GM23338 (cell line): ENCODE results near the gene NAA20. TPM values are rescaled to one million over a fixed set of nuclear protein-coding genes. Genes with fewer than 3 reads are reported as not detected.

Experiments
- ATAC-seq: fragments of 200-7000 bp; cut with Tn5 transposase; 3 replicates; pipeline ENCODE4 v1.9.1; 2020
- DNase-seq: peaks from one replicate; pipeline ENCODE4 v3.0.0-alpha.2; 2015; ENCODE audit warnings: low spot score
- H2AFZ ChIP-seq: fragments of 200-600 bp; sonication (generic); 2 replicates; pipeline ENCODE4 v1.8.0; 2016; ENCODE audit warnings: antibody characterized with exemption, mild to moderate bottlenecking, moderate library complexity
- H3F3A ChIP-seq: fragments of 200-600 bp; sonication (generic); replicated peaks from 2 replicates; pipeline ENCODE4 v1.8.0; 2017; ENCODE audit warnings: antibody characterized with exemption, mixed run types, low read depth
- H3K27ac ChIP-seq: fragments of 200-600 bp; sonication (generic); 2 replicates; pipeline ENCODE4 v1.6.1; 2016; ENCODE audit warnings: low read depth
- H3K27me3 ChIP-seq: fragments of 200-600 bp; sonication (generic); 2 replicates; pipeline ENCODE4 v1.8.0; 2016; ENCODE audit warnings: mild to moderate bottlenecking, mixed run types, moderate library complexity; ENCODE audit not compliant: insufficient read depth
- H3K36me3 ChIP-seq: fragments of 200-600 bp; sonication (generic); 2 replicates; pipeline ENCODE4 v1.8.0; 2016; ENCODE audit warnings: mild to moderate bottlenecking; ENCODE audit not compliant: insufficient read depth
- H3K4me1 ChIP-seq: fragments of 200-600 bp; sonication (generic); 2 replicates; pipeline ENCODE4 v1.8.0; 2016; ENCODE audit warnings: mild to moderate bottlenecking, moderate library complexity; ENCODE audit not compliant: insufficient read depth
- H3K4me2 ChIP-seq: fragments of 200-600 bp; sonication (generic); 2 replicates; pipeline ENCODE4 v1.7.1; 2017; ENCODE audit warnings: mixed run types
- H3K4me3 ChIP-seq: fragments of 200-600 bp; sonication (generic); 2 replicates; pipeline ENCODE4 v1.6.1; 2016; ENCODE audit warnings: mixed run types
- H3K79me2 ChIP-seq: fragments of 200-600 bp; sonication (generic); replicated peaks from 2 replicates; pipeline ENCODE4 v1.8.0; 2017; ENCODE audit warnings: mild to moderate bottlenecking; ENCODE audit not compliant: insufficient read depth
- H3K9me2 ChIP-seq: fragments of 200-600 bp; sonication (generic); 2 replicates; pipeline ENCODE4 v1.8.0; 2017; ENCODE audit not compliant: insufficient read depth
- H4K20me1 ChIP-seq: fragments of 200-600 bp; sonication (generic); replicated peaks from 2 replicates; pipeline ENCODE4 v1.8.0; 2017; ENCODE audit warnings: mild to moderate bottlenecking; ENCODE audit not compliant: insufficient read depth
- H3K27ac Mint-ChIP-seq: 2 replicates; pipeline ENCODE4 v1.8.0; 2020; ENCODE audit warnings: inconsistent platforms, mild to moderate bottlenecking, moderate library complexity, mixed read lengths
- H3K27me3 Mint-ChIP-seq: 3 replicates; pipeline ENCODE4 v1.8.0; 2022; ENCODE audit warnings: low read depth, mild to moderate bottlenecking, moderate library complexity, mixed read lengths, inconsistent platforms; ENCODE audit not compliant: insufficient read depth, poor library complexity
- H3K36me3 Mint-ChIP-seq: 3 replicates; pipeline ENCODE4 v1.8.0; 2021; ENCODE audit warnings: low read depth, mild to moderate bottlenecking, inconsistent platforms, moderate library complexity, mixed read lengths
- H3K4me1 Mint-ChIP-seq: 3 replicates; pipeline ENCODE4 v1.8.0; 2020; ENCODE audit warnings: mild to moderate bottlenecking, inconsistent platforms, mixed read lengths
- H3K4me3 Mint-ChIP-seq: 3 replicates; pipeline ENCODE4 v1.8.0; 2021; ENCODE audit warnings: moderate library complexity, mild to moderate bottlenecking, inconsistent platforms, mixed read lengths
- H3K9me3 Mint-ChIP-seq: 3 replicates; pipeline ENCODE4 v1.8.0; 2020; ENCODE audit warnings: moderate library complexity, mild to moderate bottlenecking, inconsistent platforms, mixed read lengths
- CREB1 ChIP-seq: fragments of 250-450 bp; sonication (Bioruptor Pico); IDR thresholded peaks from 2 replicates; pipeline ENCODE4 v1.5.0; 2020; ENCODE audit warnings: low read depth, mild to moderate bottlenecking, moderate library complexity
- EZH2 ChIP-seq: fragments of 200-600 bp; sonication (generic); IDR thresholded peaks from one replicate; pipeline ENCODE4 v1.8.0; 2017; ENCODE audit warnings: antibody characterized with exemption, mild to moderate bottlenecking, low read depth; ENCODE audit not compliant: unreplicated experiment
- EZH2phosphoT487 ChIP-seq: fragments of 200-600 bp; sonication (generic); IDR thresholded peaks from one replicate; pipeline ENCODE4 v1.8.1; 2018; ENCODE audit warnings: antibody characterized with exemption; ENCODE audit not compliant: unreplicated experiment
- JUNB ChIP-seq: IDR thresholded peaks from one replicate; pipeline ENCODE4 v1.6.1; 2016; ENCODE audit warnings: antibody characterized with exemption; ENCODE audit not compliant: unreplicated experiment
- NANOG ChIP-seq: IDR thresholded peaks from 2 replicates; pipeline ENCODE4 v1.6.1; 2016; ENCODE audit warnings: antibody characterized with exemption, borderline replicate concordance
- POLR2AphosphoS5 ChIP-seq: IDR thresholded peaks from 2 replicates; pipeline ENCODE4 v1.6.1; 2016; ENCODE audit warnings: antibody characterized with exemption, low read depth
- STAT1 ChIP-seq: IDR thresholded peaks from one replicate; pipeline ENCODE4 v1.6.1; 2016; ENCODE audit warnings: antibody characterized with exemption; ENCODE audit not compliant: unreplicated experiment
- ZNF114 ChIP-seq: fragments of 250-450 bp; sonication (Bioruptor Pico); IDR thresholded peaks from 2 replicates; pipeline ENCODE4 v1.5.0; 2020; ENCODE audit warnings: mild to moderate bottlenecking, moderate library complexity
- ZNF331 ChIP-seq: fragments of 250-450 bp; sonication (Bioruptor Pico); IDR thresholded peaks from 2 replicates; pipeline ENCODE4 v1.5.0; 2020; ENCODE audit warnings: low read depth, mild to moderate bottlenecking, moderate library complexity
- polyA plus RNA-seq: library from polyadenylated mRNA; unstranded; fragments of >200 nt; fragmentation: Nextera tagmentation; extraction: Ambion mirVana; gene quantifications from 2 replicates; pipeline ENCODE4 v1.2.1, GENCODE V29; 2016
- total RNA-seq: library from RNA; depleted of rRNA; stranded (reverse); fragments of >200 nt; shearing (Covaris generic); gene quantifications from 2 replicates; pipeline ENCODE4 v1.2.3, GENCODE V29; 2014
- TF ChIP-seq, protein P1 (sequence below): IDR thresholded peaks from 2 replicates; pipeline ENCODE4 v1.6.1; 2016; ENCODE audit warnings: antibody characterized with exemption
- TF ChIP-seq, protein P2 (sequence below), 2 experiments: fragments of 200-600 bp in 1 of 2; sonication (generic) in 1 of 2; conservative IDR thresholded peaks; 2 replicates each; pipeline versions ENCODE4 v1.5.1 to v1.6.1; 2016 to 2017; ENCODE audit warnings: antibody characterized with exemption in 2 of 2, low read depth in 2 of 2, mild to moderate bottlenecking in 2 of 2, moderate library complexity in 1 of 2
- TF ChIP-seq, protein P3 (sequence below): fragments of 250-450 bp; sonication (Bioruptor Pico); IDR thresholded peaks from 2 replicates; pipeline ENCODE4 v1.5.0; 2020; ENCODE audit warnings: mild to moderate bottlenecking, moderate library complexity

NAA20 gene
- total and polyA plus RNA-seq, 2 experiments from 2014 or later: 28.7 to 117 TPM

DNA sequence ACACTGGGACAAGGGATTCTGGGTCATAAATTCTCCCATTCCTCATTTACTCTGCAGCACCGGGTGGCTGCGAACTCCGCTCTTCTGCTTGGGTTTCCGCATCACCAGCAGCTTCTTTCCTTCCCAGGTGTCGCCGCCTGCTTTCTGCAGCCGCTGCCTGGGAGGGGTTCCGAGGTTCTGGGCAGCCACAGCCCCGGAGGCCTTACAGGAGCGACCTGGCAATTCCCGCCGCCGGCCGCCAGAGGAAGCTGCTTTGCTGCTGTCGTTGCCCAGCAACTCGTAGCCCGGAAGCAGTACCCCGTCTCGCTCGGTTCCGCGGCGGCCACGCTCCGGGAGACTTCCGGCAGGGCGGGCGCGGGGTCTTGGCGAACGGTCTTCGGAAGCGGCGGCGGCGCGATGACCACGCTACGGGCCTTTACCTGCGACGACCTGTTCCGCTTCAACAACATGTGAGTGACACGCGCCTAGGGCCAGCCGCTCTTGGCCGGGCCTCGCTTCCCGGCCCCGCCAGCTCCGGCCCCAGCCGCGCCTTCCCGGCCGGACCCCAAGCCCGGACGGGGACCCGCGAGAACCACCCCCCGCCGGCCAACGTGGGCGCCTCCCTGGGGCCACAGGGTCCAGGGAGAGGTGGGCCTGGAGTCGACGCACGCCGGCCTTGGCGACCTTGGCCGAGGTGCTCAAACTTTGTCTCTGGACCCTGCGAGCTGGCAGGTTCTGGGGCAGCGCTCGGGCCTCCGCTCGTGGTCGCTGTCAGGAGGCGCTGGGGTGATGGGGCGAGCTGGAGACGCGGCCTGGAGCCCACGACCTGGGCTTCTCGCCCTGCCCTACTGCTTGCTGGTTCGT lies at the start of gene NAA20 (continued):
- TF ChIP-seq JUNB (no peak), POLR2AphosphoS5 (peak; percentile 71)

DNA sequence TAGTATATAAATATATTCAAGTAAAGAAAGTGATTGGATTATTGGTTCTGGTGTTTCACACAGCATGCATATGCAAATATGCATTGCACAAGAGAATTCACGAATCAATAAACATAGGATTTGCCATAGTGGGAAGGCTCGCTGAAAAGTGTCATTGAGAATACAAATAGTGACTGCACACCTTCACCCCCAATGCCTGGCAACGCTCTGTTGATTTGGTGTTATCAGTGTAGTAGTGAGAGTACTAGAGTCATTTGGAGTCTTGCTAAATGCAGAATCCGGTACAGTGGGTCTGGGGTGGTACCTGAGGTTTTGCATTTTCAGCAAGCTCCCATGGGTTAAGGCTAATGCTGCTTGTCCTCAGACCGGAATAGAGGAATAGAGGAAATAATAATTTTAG lies 49.7 kb upstream of the NAA20 start:
- H3K4me1 Mint-ChIP-seq: peaks cover under 1% of the 10 kb centered on the region; the same call in 1 of the 3 replicates
- Histone ChIP-seq H3K4me2 (no peak overlapping the region), H3K9me2 (no peaks in the 10 kb centered on the region), H3K4me3 (no peak overlapping the region), H3K4me1 (no peaks in the 10 kb centered on the region), H3K27ac (no peak overlapping the region), H3K79me2 (no peaks in the 10 kb centered on the region), H3K36me3 (no peaks in the 10 kb centered on the region), H3K27me3 (no peaks in the 10 kb centered on the region), H4K20me1 (no peaks in the 10 kb centered on the region), H3F3A (no peaks in the 10 kb centered on the region), H2AFZ (no peak overlapping the region)
- no peak for DNase-seq
- H3K27me3 Mint-ChIP-seq: peaks cover 2% of the 10 kb centered on the region
- no peaks in the 10 kb centered on the region for H3K36me3 Mint-ChIP-seq
- H3K4me3 Mint-ChIP-seq: no peak overlapping the region
- H3K27ac Mint-ChIP-seq: no peak overlapping the region; the same call in 1 of the 2 replicates
- ATAC-seq: no peak
- no peaks in the 10 kb centered on the region for H3K9me3 Mint-ChIP-seq
- TF ChIP-seq EZH2phosphoT487 (no peak), STAT1 (no peak), CREB1 (CRISPR knock-in tag) (no peak), POLR2AphosphoS5 (no peak), NANOG (no peak), ZNF331 (CRISPR knock-in tag) (no peak), JUNB (no peak), ZNF114 (CRISPR knock-in tag) (no peak), EZH2 (no peak)
- TF ChIP-seq, protein P1, sequence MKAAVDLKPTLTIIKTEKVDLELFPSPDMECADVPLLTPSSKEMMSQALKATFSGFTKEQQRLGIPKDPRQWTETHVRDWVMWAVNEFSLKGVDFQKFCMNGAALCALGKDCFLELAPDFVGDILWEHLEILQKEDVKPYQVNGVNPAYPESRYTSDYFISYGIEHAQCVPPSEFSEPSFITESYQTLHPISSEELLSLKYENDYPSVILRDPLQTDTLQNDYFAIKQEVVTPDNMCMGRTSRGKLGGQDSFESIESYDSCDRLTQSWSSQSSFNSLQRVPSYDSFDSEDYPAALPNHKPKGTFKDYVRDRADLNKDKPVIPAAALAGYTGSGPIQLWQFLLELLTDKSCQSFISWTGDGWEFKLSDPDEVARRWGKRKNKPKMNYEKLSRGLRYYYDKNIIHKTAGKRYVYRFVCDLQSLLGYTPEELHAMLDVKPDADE: no peak
- TF ChIP-seq, protein P2, sequence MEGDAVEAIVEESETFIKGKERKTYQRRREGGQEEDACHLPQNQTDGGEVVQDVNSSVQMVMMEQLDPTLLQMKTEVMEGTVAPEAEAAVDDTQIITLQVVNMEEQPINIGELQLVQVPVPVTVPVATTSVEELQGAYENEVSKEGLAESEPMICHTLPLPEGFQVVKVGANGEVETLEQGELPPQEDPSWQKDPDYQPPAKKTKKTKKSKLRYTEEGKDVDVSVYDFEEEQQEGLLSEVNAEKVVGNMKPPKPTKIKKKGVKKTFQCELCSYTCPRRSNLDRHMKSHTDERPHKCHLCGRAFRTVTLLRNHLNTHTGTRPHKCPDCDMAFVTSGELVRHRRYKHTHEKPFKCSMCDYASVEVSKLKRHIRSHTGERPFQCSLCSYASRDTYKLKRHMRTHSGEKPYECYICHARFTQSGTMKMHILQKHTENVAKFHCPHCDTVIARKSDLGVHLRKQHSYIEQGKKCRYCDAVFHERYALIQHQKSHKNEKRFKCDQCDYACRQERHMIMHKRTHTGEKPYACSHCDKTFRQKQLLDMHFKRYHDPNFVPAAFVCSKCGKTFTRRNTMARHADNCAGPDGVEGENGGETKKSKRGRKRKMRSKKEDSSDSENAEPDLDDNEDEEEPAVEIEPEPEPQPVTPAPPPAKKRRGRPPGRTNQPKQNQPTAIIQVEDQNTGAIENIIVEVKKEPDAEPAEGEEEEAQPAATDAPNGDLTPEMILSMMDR (conservative IDR thresholded peaks at IDR 0.05; ENCODE audit: low read depth in 2 of 2): no peak
- TF ChIP-seq, protein P3, sequence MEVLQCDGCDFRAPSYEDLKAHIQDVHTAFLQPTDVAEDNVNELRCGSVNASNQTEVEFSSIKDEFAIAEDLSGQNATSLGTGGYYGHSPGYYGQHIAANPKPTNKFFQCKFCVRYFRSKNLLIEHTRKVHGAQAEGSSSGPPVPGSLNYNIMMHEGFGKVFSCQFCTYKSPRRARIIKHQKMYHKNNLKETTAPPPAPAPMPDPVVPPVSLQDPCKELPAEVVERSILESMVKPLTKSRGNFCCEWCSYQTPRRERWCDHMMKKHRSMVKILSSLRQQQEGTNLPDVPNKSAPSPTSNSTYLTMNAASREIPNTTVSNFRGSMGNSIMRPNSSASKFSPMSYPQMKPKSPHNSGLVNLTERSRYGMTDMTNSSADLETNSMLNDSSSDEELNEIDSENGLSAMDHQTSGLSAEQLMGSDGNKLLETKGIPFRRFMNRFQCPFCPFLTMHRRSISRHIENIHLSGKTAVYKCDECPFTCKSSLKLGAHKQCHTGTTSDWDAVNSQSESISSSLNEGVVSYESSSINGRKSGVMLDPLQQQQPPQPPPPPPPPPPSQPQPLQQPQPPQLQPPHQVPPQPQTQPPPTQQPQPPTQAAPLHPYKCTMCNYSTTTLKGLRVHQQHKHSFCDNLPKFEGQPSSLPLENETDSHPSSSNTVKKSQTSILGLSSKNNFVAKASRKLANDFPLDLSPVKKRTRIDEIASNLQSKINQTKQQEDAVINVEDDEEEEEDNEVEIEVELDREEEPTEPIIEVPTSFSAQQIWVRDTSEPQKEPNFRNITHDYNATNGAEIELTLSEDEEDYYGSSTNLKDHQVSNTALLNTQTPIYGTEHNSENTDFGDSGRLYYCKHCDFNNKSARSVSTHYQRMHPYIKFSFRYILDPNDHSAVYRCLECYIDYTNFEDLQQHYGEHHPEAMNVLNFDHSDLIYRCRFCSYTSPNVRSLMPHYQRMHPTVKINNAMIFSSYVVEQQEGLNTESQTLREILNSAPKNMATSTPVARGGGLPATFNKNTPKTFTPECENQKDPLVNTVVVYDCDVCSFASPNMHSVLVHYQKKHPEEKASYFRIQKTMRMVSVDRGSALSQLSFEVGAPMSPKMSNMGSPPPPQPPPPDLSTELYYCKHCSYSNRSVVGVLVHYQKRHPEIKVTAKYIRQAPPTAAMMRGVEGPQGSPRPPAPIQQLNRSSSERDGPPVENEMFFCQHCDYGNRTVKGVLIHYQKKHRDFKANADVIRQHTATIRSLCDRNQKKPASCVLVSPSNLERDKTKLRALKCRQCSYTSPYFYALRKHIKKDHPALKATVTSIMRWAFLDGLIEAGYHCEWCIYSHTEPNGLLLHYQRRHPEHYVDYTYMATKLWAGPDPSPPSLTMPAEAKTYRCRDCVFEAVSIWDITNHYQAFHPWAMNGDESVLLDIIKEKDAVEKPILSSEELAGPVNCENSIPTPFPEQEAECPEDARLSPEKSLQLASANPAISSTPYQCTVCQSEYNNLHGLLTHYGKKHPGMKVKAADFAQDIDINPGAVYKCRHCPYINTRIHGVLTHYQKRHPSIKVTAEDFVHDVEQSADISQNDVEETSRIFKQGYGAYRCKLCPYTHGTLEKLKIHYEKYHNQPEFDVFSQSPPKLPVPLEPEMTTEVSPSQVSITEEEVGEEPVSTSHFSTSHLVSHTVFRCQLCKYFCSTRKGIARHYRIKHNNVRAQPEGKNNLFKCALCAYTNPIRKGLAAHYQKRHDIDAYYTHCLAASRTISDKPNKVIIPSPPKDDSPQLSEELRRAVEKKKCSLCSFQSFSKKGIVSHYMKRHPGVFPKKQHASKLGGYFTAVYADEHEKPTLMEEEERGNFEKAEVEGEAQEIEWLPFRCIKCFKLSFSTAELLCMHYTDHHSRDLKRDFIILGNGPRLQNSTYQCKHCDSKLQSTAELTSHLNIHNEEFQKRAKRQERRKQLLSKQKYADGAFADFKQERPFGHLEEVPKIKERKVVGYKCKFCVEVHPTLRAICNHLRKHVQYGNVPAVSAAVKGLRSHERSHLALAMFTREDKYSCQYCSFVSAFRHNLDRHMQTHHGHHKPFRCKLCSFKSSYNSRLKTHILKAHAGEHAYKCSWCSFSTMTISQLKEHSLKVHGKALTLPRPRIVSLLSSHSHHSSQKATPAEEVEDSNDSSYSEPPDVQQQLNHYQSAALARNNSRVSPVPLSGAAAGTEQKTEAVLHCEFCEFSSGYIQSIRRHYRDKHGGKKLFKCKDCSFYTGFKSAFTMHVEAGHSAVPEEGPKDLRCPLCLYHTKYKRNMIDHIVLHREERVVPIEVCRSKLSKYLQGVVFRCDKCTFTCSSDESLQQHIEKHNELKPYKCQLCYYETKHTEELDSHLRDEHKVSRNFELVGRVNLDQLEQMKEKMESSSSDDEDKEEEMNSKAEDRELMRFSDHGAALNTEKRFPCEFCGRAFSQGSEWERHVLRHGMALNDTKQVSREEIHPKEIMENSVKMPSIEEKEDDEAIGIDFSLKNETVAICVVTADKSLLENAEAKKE (CRISPR knock-in tag): no peak
